OCI-LY3 (cell line): ENCODE results near the gene SPINK6.

ENCODE experiments used
- H2AFZ ChIP-seq: fragments of 200-600, 300-600 bp; shearing (Covaris generic); 2 replicates; pipeline ENCODE4 v1.6.0; 2014; ENCODE audit warnings: antibody characterized with exemption, low read depth, low read length
- H3K27ac ChIP-seq: fragments of 200-600, 300-600 bp; sonication (generic); 2 replicates; pipeline ENCODE4 v1.5.1; 2014; ENCODE audit warnings: mild to moderate bottlenecking, low read length, moderate library complexity, mixed read lengths
- H3K27me3 ChIP-seq: fragments of 200-600, 300-600 bp; sonication (generic); 2 replicates; pipeline ENCODE4 v1.6.1; 2014; ENCODE audit warnings: low read depth, low read length, mixed read lengths
- H3K36me3 ChIP-seq: fragments of 200-600, 300-600 bp; sonication (generic); replicated peaks from 2 replicates; pipeline ENCODE3; 2014; ENCODE audit warnings: low read depth, low read length, mixed read lengths
- H3K4me1 ChIP-seq: fragments of 300-600, 200-600 bp; sonication (generic); 2 replicates; pipeline ENCODE4 v1.6.1; 2014; ENCODE audit warnings: low read length, mixed read lengths
- H3K4me2 ChIP-seq: fragments of 200-600, 300-600 bp; sonication (generic); 2 replicates; pipeline ENCODE4 v1.6.1; 2014; ENCODE audit warnings: low read length, mixed read lengths
- H3K4me3 ChIP-seq: fragments of 300-600, 200-600 bp; sonication (generic); 2 replicates; pipeline ENCODE4 v1.5.1; 2014; ENCODE audit warnings: antibody characterized with exemption, mild to moderate bottlenecking, low read length, moderate library complexity
- H3K79me2 ChIP-seq: fragments of 300-600, 200-600 bp; shearing (Covaris generic); 2 replicates; pipeline ENCODE4 v1.6.1; 2014; ENCODE audit warnings: mild to moderate bottlenecking, low read length, mixed read lengths
- H3K9ac ChIP-seq: fragments of 300-600, 200-600 bp; shearing (Covaris generic); 2 replicates; pipeline ENCODE4 v1.6.0; 2014; ENCODE audit warnings: mild to moderate bottlenecking, low read length, moderate library complexity
- H3K9me3 ChIP-seq: fragments of 200-600, 300-600 bp; shearing (Covaris generic); 2 replicates; pipeline ENCODE4 v1.6.1; 2014; ENCODE audit warnings: low read length, mixed read lengths; ENCODE audit not compliant: insufficient read depth
- H4K20me1 ChIP-seq: fragments of 200-600, 300-600 bp; sonication (generic); 2 replicates; pipeline ENCODE4 v1.6.1; 2016; ENCODE audit warnings: low read length, mixed read lengths; ENCODE audit not compliant: insufficient read depth
- CTCF ChIP-seq: fragments of 200-600, 300-600 bp; sonication (generic); IDR thresholded peaks from 2 replicates; pipeline ENCODE4 v1.5.1; 2014; ENCODE audit warnings: antibody characterized with exemption, low read length, low read depth
- EZH2phosphoT487 ChIP-seq: fragments of 200-600 bp; shearing (Covaris generic); IDR thresholded peaks from 2 replicates; pipeline ENCODE4 v1.6.1; 2018; ENCODE audit warnings: antibody characterized with exemption, mixed run types, low read depth

The SPINK6 gene, protein sequence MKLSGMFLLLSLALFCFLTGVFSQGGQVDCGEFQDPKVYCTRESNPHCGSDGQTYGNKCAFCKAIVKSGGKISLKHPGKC

GRCh38 chr5:148202531-148203203 is at the start of gene SPINK6:
Gene SPINK6 (plus strand): TSS chr5:148203042. CDS start chr5:148203097, 55 bp downstream.
- Histone ChIP-seq H4K20me1 (no peaks in the 10 kb centered on the region), H3K79me2 (no peaks in the 10 kb centered on the region), H3K4me1 (0 out of 2 replicates have a peak, but pooled peaks cover 3% of the 10 kb centered on the region), H3K4me3 (no peak within 1 kb of the TSS), H2AFZ (no peak within 1 kb of the TSS), H3K27me3 (no peaks in the 10 kb centered on the region), H3K9me3 (no peaks in the 10 kb centered on the region), H3K9ac (no peak within 1 kb of the TSS), H3K4me2 (no peak within 1 kb of the TSS), H3K36me3 (no peaks in the 10 kb centered on the region), H3K27ac (no peak within 1 kb of the TSS)
- no peak for TF ChIP-seq EZH2phosphoT487
- TF ChIP-seq CTCF = no peak

- no peak overlapping the region for H3K27ac ChIP-seq
- H3K27me3 ChIP-seq = no peaks in the 10 kb centered on the region
- H3K79me2 ChIP-seq = no peaks in the 10 kb centered on the region
- no peaks in the 10 kb centered on the region for H3K9me3 ChIP-seq
- H2AFZ ChIP-seq = no peak overlapping the region
- H3K4me2 ChIP-seq = no peak overlapping the region
- no peak overlapping the region for H3K4me3 ChIP-seq
- H3K36me3 ChIP-seq = no peaks in the 10 kb centered on the region
- TF ChIP-seq CTCF = no peak
- no peaks in the 10 kb centered on the region for H4K20me1 ChIP-seq
- no peak overlapping the region for H3K9ac ChIP-seq
- no peaks in the 10 kb centered on the region for H3K4me1 ChIP-seq
These were observed 46.2 kb upstream of the SPINK6 start for GRCh38 chr5:148156609-148157008.

- Histone ChIP-seq H3K4me3 (no peak overlapping the region), H3K4me1 (no peaks in the 10 kb centered on the region), H3K9me3 (no peaks in the 10 kb centered on the region), H4K20me1 (no peaks in the 10 kb centered on the region), H3K4me2 (no peak overlapping the region), H3K36me3 (no peaks in the 10 kb centered on the region), H3K79me2 (no peaks in the 10 kb centered on the region), H2AFZ (no peak overlapping the region), H3K9ac (no peak overlapping the region), H3K27ac (no peak overlapping the region), H3K27me3 (no peaks in the 10 kb centered on the region)
- TF ChIP-seq CTCF (no peak), EZH2phosphoT487 (no peak)
These were observed 40.8 kb upstream of the SPINK6 start for GRCh38 chr5:148162038-148162437.

DNA sequence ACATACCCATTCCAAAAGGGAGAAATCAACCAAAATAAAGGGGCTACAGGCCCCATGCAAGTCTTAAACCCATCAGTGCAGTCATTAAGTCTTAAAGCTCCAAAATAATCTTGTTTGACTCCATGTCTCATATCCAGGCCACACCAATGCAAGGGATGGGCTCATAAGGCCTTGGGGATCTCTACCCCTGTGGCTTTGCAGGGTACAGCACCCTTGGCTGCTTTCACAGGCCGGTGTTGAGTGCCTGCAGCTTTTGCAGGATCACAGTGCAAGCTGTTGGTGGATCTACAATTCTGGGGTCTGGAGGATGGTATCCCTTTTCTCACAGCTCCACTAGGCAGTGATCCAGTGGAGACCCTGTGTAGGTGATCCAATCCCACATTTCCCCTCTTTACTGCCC is 39.5 kb upstream of the SPINK6 start:
- Histone ChIP-seq H3K4me3 (no peak overlapping the region), H3K27ac (no peak overlapping the region), H3K4me1 (no peaks in the 10 kb centered on the region), H4K20me1 (no peaks in the 10 kb centered on the region), H3K79me2 (no peaks in the 10 kb centered on the region), H3K36me3 (no peaks in the 10 kb centered on the region), H3K9me3 (no peaks in the 10 kb centered on the region), H2AFZ (no peak overlapping the region), H3K27me3 (no peaks in the 10 kb centered on the region), H3K4me2 (no peak overlapping the region), H3K9ac (no peak overlapping the region)
- TF ChIP-seq CTCF = no peak
- TF ChIP-seq EZH2phosphoT487 = no peak
